Left ventricle myocardium inferior (tissue), 1 donor: Measurements from ENCODE around the gene LIPA. TPM values are rescaled to one million over a fixed set of nuclear protein-coding genes. Genes with fewer than 3 reads are reported as not detected.

Source experiments
- DNase-seq: peaks from one replicate; pipeline ENCODE4 v3.0.0-alpha.2; 2020
- H3K27ac ChIP-seq: fragments of 200-600 bp; replicated peaks from 2 replicates; pipeline ENCODE4 v1.8.0; 2021
- H3K27me3 ChIP-seq: fragments of 200-600 bp; 2 replicates; pipeline ENCODE4 v1.8.0; 2021; ENCODE audit warnings: low read depth
- H3K36me3 ChIP-seq: fragments of 200-600 bp; 2 replicates; pipeline ENCODE4 v1.8.0; 2021
- H3K4me1 ChIP-seq: fragments of 200-600 bp; 2 replicates; pipeline ENCODE4 v1.8.0; 2021
- H3K4me3 ChIP-seq: fragments of 200-600 bp; 2 replicates; pipeline ENCODE4 v1.8.0; 2021; ENCODE audit warnings: mild to moderate bottlenecking, moderate library complexity
- H3K9me3 ChIP-seq: fragments of 200-600 bp; replicated peaks from 2 replicates; pipeline ENCODE4 v1.8.0; 2021
- CTCF ChIP-seq: fragments of 200-600 bp; IDR thresholded peaks from 2 replicates; pipeline ENCODE4 v1.8.0; 2021; ENCODE audit warnings: antibody characterized with exemption, mild to moderate bottlenecking, borderline replicate concordance
- intact Hi-C: fragments of 100-400 bp; cut with micrococcal nuclease; formaldehyde crosslinking; loops from one replicate; pipeline ENCODE4 v1.11.0; 2022
- total RNA-seq: library from RNA; stranded (reverse); fragmentation: NEBNext Ultra II Directional; extraction: Animal tissue kit (Norgen Biotek cat#: 25700); gene quantifications from one replicate; pipeline ENCODE4 v1.2.1, GENCODE V29; 2021
- donor health status: DM: no; HTN: yes; CAD: no; lungs with severe emphysema.

The LIPA gene
- total RNA-seq, 1 donor from 2014 or later = 12.8 TPM

GRCh38 chr10:89164920-89165319 is 86.7 kb downstream of the LIPA start:
- Histone ChIP-seq H3K4me3 (no peak overlapping the region), H3K9me3 (no peaks in the 10 kb centered on the region), H3K27me3 (no peaks in the 10 kb centered on the region), H3K27ac (no peak overlapping the region), H3K4me1 (no peaks in the 10 kb centered on the region), H3K36me3 (no peaks in the 10 kb centered on the region)
- no peak for TF ChIP-seq CTCF
- intact Hi-C loops = no loop called here
- no peak for DNase-seq

GRCh38 chr10:89164080-89164479 is 87.5 kb downstream of the LIPA start:
- intact Hi-C loops = no loop called here
- Histone ChIP-seq H3K4me3 (no peak overlapping the region), H3K9me3 (no peaks in the 10 kb centered on the region), H3K4me1 (no peaks in the 10 kb centered on the region), H3K27me3 (no peaks in the 10 kb centered on the region), H3K27ac (no peak overlapping the region), H3K36me3 (no peaks in the 10 kb centered on the region)
- TF ChIP-seq CTCF = no peak
- DNase-seq = no peak

Other genes with a start within 250 kb of the LIPA start
- 0.30 TPM for gene CH25H, start 44.5 kb downstream of the LIPA start, total RNA-seq
- 4.5 TPM for gene IFIT2, start 50.3 kb upstream of the LIPA start, total RNA-seq
- gene IFIT3, start 76.2 kb upstream of the LIPA start, total RNA-seq = 6.9 TPM
- not detected for gene IFIT1B, start 126.3 kb upstream of the LIPA start, total RNA-seq
- gene IFIT1, start 140.8 kb upstream of the LIPA start, total RNA-seq = 31.0 TPM
- gene IFIT5, start 162.8 kb upstream of the LIPA start, total RNA-seq = 7.4 TPM